Hepatocyte (in vitro differentiated cells): ENCODE results near the gene TRIM14. TPM values are rescaled to one million over a fixed set of nuclear protein-coding genes. Genes with fewer than 3 reads are reported as not detected.
A peak's percentile ranks its signal among the peaks of the same experiment; 100 is the strongest.
"Not testable (repeated sequence)": the region's sequence is repeated elsewhere in the genome, so short reads cannot be mapped to it uniquely, and the experiment has no call there.

Experiments used
- DNase-seq: peaks from one replicate; pipeline ENCODE4 v3.0.0-alpha.2; 2016; ENCODE audit warnings: low spot score
- H2AFZ ChIP-seq: fragments of 200-600 bp; sonication (generic); 2 replicates; pipeline ENCODE4 v1.6.0; 2016; ENCODE audit warnings: antibody characterized with exemption, mild to moderate bottlenecking
- H3K27ac ChIP-seq: fragments of 200-600 bp; sonication (generic); 2 replicates; pipeline ENCODE4 v1.5.1; 2016; ENCODE audit warnings: mild to moderate bottlenecking
- H3K27me3 ChIP-seq: fragments of 200-600 bp; sonication (generic); 2 replicates; pipeline ENCODE4 v1.6.1; 2016
- H3K36me3 ChIP-seq: fragments of 200-600 bp; sonication (generic); replicated peaks from 2 replicates; pipeline ENCODE4 v1.5.1; 2016; ENCODE audit warnings: low read depth; ENCODE audit not compliant: insufficient read depth
- H3K4me1 ChIP-seq: fragments of 200-600 bp; sonication (generic); 2 replicates; pipeline ENCODE4 v1.5.1; 2016; ENCODE audit warnings: mild to moderate bottlenecking, moderate library complexity; ENCODE audit not compliant: insufficient read depth
- H3K4me2 ChIP-seq: fragments of 200-600 bp; sonication (generic); 2 replicates; pipeline ENCODE4 v1.6.0; 2016
- H3K4me3 ChIP-seq: fragments of 200-600 bp; sonication (generic); 2 replicates; pipeline ENCODE4 v1.5.1; 2016; ENCODE audit warnings: mild to moderate bottlenecking
- H3K79me2 ChIP-seq: fragments of 200-600 bp; sonication (generic); 2 replicates; pipeline ENCODE4 v1.6.0; 2017; ENCODE audit warnings: mild to moderate bottlenecking
- H3K9me2 ChIP-seq: fragments of 200-600 bp; sonication (generic); replicated peaks from 2 replicates; pipeline ENCODE4 v1.6.0; 2017; ENCODE audit warnings: mild to moderate bottlenecking; ENCODE audit not compliant: insufficient read depth
- H3K9me3 ChIP-seq: fragments of 200-600 bp; sonication (generic); 2 replicates; pipeline ENCODE4 v1.5.1; 2016; ENCODE audit warnings: low read depth, mild to moderate bottlenecking
- H4K20me1 ChIP-seq: fragments of 200-600 bp; sonication (generic); 2 replicates; pipeline ENCODE4 v1.6.0; 2016; ENCODE audit warnings: mild to moderate bottlenecking; ENCODE audit not compliant: insufficient read depth, poor library complexity, severe bottlenecking
- CTCF ChIP-seq: fragments of 200-600 bp; sonication (generic); IDR thresholded peaks from 2 replicates; pipeline ENCODE4 v1.5.1; 2016; ENCODE audit warnings: antibody characterized with exemption, mild to moderate bottlenecking; ENCODE audit not compliant: poor library complexity
- EZH2 ChIP-seq: fragments of 200-600 bp; sonication (generic); IDR thresholded peaks from 2 replicates; pipeline ENCODE4 v1.6.1; 2016; ENCODE audit warnings: antibody characterized with exemption, mild to moderate bottlenecking, borderline replicate concordance
- EZH2phosphoT487 ChIP-seq: fragments of 200-600 bp; sonication (generic); IDR thresholded peaks from one replicate; pipeline ENCODE4 v1.6.1; 2018; ENCODE audit warnings: antibody characterized with exemption, mild to moderate bottlenecking, low read depth, moderate library complexity; ENCODE audit not compliant: unreplicated experiment, severe bottlenecking
- WGBS: methylation state at CpG from one replicate; pipeline ENCODE4 v1.1.6; 2016; ENCODE audit warnings: low lambda C conversion rate; ENCODE audit errors: missing lambda C conversion rate; 5-methylcytosine and 5-hydroxymethylcytosine counted together
- polyA plus RNA-seq: library from polyadenylated mRNA; unstranded; fragments of >200 nt; fragmentation: Nextera tagmentation; extraction: Ambion mirVana; gene quantifications from 2 replicates; pipeline ENCODE4 v1.2.1, GENCODE V29; 2016
- total RNA-seq: library from RNA; depleted of rRNA; stranded (reverse); fragments of >200 nt; gene quantifications from 2 replicates; pipeline ENCODE4 v1.2.3, GENCODE V29; 2014

Gene TRIM14
- total and polyA plus RNA-seq, 2 experiments from 2014 or later, result 8.1 to 10.0 TPM

GRCh38 chr9:98094316-98094715, 24.7 kb downstream of the TRIM14 start:
- no peak for DNase-seq
- H3K4me1 ChIP-seq, result peaks cover 5% of the 10 kb centered on the region
- no peaks in the 10 kb centered on the region for H3K9me3 ChIP-seq
- H4K20me1 ChIP-seq, result no peaks in the 10 kb centered on the region
- no peaks in the 10 kb centered on the region for H3K36me3 ChIP-seq
- no peaks in the 10 kb centered on the region for H3K79me2 ChIP-seq
- H2AFZ ChIP-seq, result no peak overlapping the region
- H3K27me3 ChIP-seq, result no peaks in the 10 kb centered on the region
- no peak overlapping the region for H3K4me3 ChIP-seq
- H3K9me2 ChIP-seq, result no peaks in the 10 kb centered on the region
- H3K4me2 ChIP-seq, result no peak overlapping the region
- H3K27ac ChIP-seq, result no peak overlapping the region
- TF ChIP-seq CTCF (no peak), EZH2phosphoT487 (no peak), EZH2 (no peak)
- WGBS, result 94% methylated on average over 4 of the region's 4 CpGs

GRCh38 chr9:98092613-98092931, 26.4 kb downstream of the TRIM14 start:
- no peak overlapping the region for H3K4me3 ChIP-seq
- H4K20me1 ChIP-seq, result no peaks in the 10 kb centered on the region
- peaks cover 5% of the 10 kb centered on the region for H3K4me1 ChIP-seq
- H3K27me3 ChIP-seq, result no peaks in the 10 kb centered on the region
- H3K79me2 ChIP-seq, result no peaks in the 10 kb centered on the region
- no peak overlapping the region for H2AFZ ChIP-seq
- no peaks in the 10 kb centered on the region for H3K9me2 ChIP-seq
- H3K27ac ChIP-seq, result no peak overlapping the region
- TF ChIP-seq EZH2phosphoT487, result no peak
- TF ChIP-seq EZH2, result no peak
- TF ChIP-seq CTCF, result no peak
- H3K9me3 ChIP-seq, result no peaks in the 10 kb centered on the region
- WGBS, result 88% methylated on average over 11 of the region's 11 CpGs
- no peak for DNase-seq
- H3K36me3 ChIP-seq, result no peaks in the 10 kb centered on the region
- H3K4me2 ChIP-seq, result no peak overlapping the region

DNA sequence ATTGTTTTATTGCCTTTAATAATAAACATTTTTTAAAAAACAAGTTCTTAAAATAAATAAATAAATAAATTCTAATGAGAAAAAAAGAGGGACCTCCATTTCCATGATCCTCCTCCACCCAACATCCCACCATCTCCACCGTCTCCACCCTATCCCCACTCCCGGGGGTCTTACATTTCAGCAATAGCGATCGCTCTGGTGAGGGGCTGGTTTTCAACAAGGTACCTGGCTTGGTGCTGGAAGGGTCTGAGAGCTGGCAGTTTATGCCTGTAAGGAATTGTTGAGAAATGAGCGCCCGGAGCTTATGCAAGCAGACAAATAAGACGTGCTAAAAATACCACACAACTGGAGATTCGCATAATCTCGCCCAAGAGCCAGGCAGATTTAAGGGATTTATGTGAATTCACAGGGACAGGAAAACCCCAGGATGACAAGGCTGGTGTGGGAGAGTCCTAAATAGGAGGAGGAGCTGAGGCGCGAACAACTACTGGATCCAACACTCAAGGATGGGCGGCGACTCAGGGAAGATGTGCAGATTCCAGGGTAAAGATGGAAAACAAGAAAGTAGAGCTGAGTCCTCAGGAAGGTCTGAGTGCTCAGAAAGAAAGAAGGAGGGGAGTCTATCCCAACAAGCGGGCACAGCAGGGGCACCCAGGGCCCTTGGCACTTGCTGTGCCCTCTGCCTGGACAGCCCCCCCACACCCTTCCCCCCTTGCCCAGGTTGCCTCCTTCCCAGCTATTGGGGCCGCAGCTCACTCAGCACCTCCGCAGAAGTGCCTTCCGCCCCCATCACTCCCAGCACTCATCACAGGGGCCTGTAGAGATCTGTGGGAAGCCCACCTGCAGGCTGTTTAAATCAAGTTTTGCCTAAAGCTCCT, 27.0 kb downstream of the TRIM14 start:
- DNase-seq, result peak; percentile 55
- 47% methylated on average over 17 of the region's 17 CpGs for WGBS

DNA sequence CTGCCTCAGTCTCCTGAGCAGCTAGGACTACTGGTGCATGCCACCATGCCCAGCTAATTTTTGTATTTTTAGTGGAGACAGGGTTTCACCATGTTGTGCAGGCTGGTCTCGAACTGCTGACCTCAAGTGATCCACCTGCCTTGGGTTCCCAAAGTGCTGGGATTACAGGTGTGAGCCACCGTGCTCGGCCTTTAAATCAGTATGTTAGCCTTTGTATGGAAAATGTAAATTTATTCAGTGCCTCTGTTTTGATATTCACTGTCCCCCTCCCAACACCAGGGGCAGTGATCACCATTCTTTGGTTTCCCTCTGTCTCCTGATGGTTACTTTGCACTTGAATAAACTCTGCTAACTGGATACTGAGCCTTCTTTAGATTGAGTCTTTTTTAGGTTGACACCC, 28.3 kb downstream of the TRIM14 start:
- H3K36me3 ChIP-seq, result not testable (repeated sequence)
- 71% methylated on average over 3 of the region's 3 CpGs for WGBS

More for the DNA sequence above, 27.0 kb downstream of the TRIM14 start:
- no peaks in the 10 kb centered on the region for H3K27me3 ChIP-seq
- TF ChIP-seq CTCF (no peak), EZH2 (no peak), EZH2phosphoT487 (no peak)
- no peak overlapping the region for H3K27ac ChIP-seq
- no peak overlapping the region for H2AFZ ChIP-seq
- no peaks in the 10 kb centered on the region for H3K9me2 ChIP-seq
- H3K4me3 ChIP-seq, result no peak overlapping the region
- H4K20me1 ChIP-seq, result no peaks in the 10 kb centered on the region
- no peaks in the 10 kb centered on the region for H3K4me1 ChIP-seq
- no peaks in the 10 kb centered on the region for H3K79me2 ChIP-seq
- no peaks in the 10 kb centered on the region for H3K36me3 ChIP-seq
- H3K9me3 ChIP-seq, result no peaks in the 10 kb centered on the region
- H3K4me2 ChIP-seq, result no peak overlapping the region

More for the DNA sequence above, 28.3 kb downstream of the TRIM14 start:
- H3K79me2 ChIP-seq, H4K20me1 ChIP-seq, H3K27me3 ChIP-seq, H3K9me2 ChIP-seq, H3K4me2 ChIP-seq, H3K4me1 ChIP-seq, H3K4me3 ChIP-seq, H3K27ac ChIP-seq, H3K9me3 ChIP-seq, H2AFZ ChIP-seq, DNase-seq: not testable (repeated sequence)
